Activated B cell treated with CpG ODN at 0.5 μM for 24 hours (primary cell): ENCODE measurements around the gene PICALM. TPM values are rescaled to one million over a fixed set of nuclear protein-coding genes. Genes with fewer than 3 reads are reported as not detected.

Experiments used
- ATAC-seq: fragments of 200-7000 bp; cut with Tn5 transposase; one replicate; pipeline ENCODE4 v1.10.0; 2021; ENCODE audit warnings: low read depth, mild to moderate bottlenecking, moderate library complexity
- CTCF ChIA-PET: fragments of 350-600 bp; sonication (Branson Sonifier 250); formaldehyde crosslinking; loops from one replicate; lab custom pipeline; 2021; ENCODE audit warnings: antibody characterized with exemption; lab: Charles Lee
- POLR2A ChIA-PET: fragments of 350-600 bp; sonication (Branson Sonifier 250); formaldehyde crosslinking; loops from one replicate; lab custom pipeline; 2021; ENCODE audit warnings: antibody characterized with exemption; lab: Charles Lee
- DNase-seq: peaks from one replicate; pipeline ENCODE4 v3.0.0; 2022
- H3K27ac Mint-ChIP-seq: one replicate; pipeline ENCODE4 v1.8.0; 2020; ENCODE audit warnings: mixed read lengths
- H3K27me3 Mint-ChIP-seq: one replicate; pipeline ENCODE4 v1.8.0; 2021; ENCODE audit warnings: mixed read lengths
- H3K36me3 Mint-ChIP-seq: one replicate; pipeline ENCODE4 v1.8.0; 2021; ENCODE audit warnings: low read depth, mixed read lengths
- H3K4me1 Mint-ChIP-seq: one replicate; pipeline ENCODE4 v1.8.0; 2021; ENCODE audit warnings: mixed read lengths
- H3K4me3 Mint-ChIP-seq: one replicate; pipeline ENCODE4 v1.8.0; 2020; ENCODE audit warnings: mild to moderate bottlenecking, mixed read lengths
- H3K9me3 Mint-ChIP-seq: one replicate; pipeline ENCODE4 v1.8.0; 2020; ENCODE audit warnings: mixed read lengths
- CTCF ChIP-seq: fragments of 200-600 bp; IDR thresholded peaks from one replicate; pipeline ENCODE4 v1.8.0; 2022; ENCODE audit warnings: antibody characterized with exemption, mild to moderate bottlenecking
- intact Hi-C: fragments of 100-400 bp; cut with micrococcal nuclease; formaldehyde crosslinking; loops from one replicate; pipeline ENCODE4 v1.15.1; 2024
- total RNA-seq: library from RNA; stranded (reverse); gene quantifications from 2 replicates; pipeline ENCODE4 v1.2.3, GENCODE V29; 2022

The PICALM gene
- total RNA-seq, 1 donor from 2014 or later = 139 TPM

GRCh38 chr11:86087256-86087655, 18.4 kb upstream of the PICALM start:
- Mint-ChIP-seq H3K27me3 (no peaks in the 10 kb centered on the region), H3K27ac (no peak overlapping the region), H3K9me3 (no peaks in the 10 kb centered on the region), H3K4me1 (no peaks in the 10 kb centered on the region), H3K4me3 (no peak overlapping the region), H3K36me3 (no peaks in the 10 kb centered on the region)
- CTCF ChIA-PET = no interaction called here
- ATAC-seq = no peak
- DNase-seq = no peak
- TF ChIP-seq CTCF = no peak
- POLR2A ChIA-PET = interaction anchor here (1.6 kb wide), 1 partner anchor 18 kb away, joined by 3 read pairs; no protein-coding TSS in a partner anchor
- intact Hi-C loops = no loop called here

- ChIA-PET POLR2A (no interaction called here), CTCF (no interaction called here)
- no peaks in the 10 kb centered on the region for H3K36me3 Mint-ChIP-seq
- DNase-seq (no peak), ATAC-seq (no peak)
- H3K9me3 Mint-ChIP-seq = no peaks in the 10 kb centered on the region
- no peak overlapping the region for H3K4me3 Mint-ChIP-seq
- TF ChIP-seq CTCF = no peak
- H3K27me3 Mint-ChIP-seq = no peaks in the 10 kb centered on the region
- no peak overlapping the region for H3K27ac Mint-ChIP-seq
- intact Hi-C loops = no loop called here
- H3K4me1 Mint-ChIP-seq = no peaks in the 10 kb centered on the region
Measured at GRCh38 chr11:86081455-86081854, 12.6 kb upstream of the PICALM start.

GRCh38 chr11:86079421-86079820, 10.5 kb upstream of the PICALM start:
- Mint-ChIP-seq H3K4me3 (no peak overlapping the region), H3K27me3 (no peaks in the 10 kb centered on the region), H3K36me3 (no peaks in the 10 kb centered on the region), H3K27ac (no peak overlapping the region), H3K4me1 (no peaks in the 10 kb centered on the region), H3K9me3 (no peaks in the 10 kb centered on the region)
- TF ChIP-seq CTCF = no peak
- intact Hi-C loops = no loop called here
- POLR2A ChIA-PET = interaction anchor here (0.6 kb wide), 2 partner anchors 33 to 207 kb away, joined by 3 to 8 read pairs; no protein-coding TSS in a partner anchor
- DNase-seq = no peak
- CTCF ChIA-PET = no interaction called here
- ATAC-seq = no peak

- H3K9me3 Mint-ChIP-seq = no peaks in the 10 kb centered on the region
- ChIA-PET POLR2A (interaction anchor here (1.1 kb wide), 1 partner anchor 410 kb away, joined by 3 read pairs; no protein-coding TSS in a partner anchor), CTCF (interaction anchor here (2.2 kb wide), 1 partner anchor 120 kb away, joined by 8 read pairs; no protein-coding TSS in a partner anchor)
- no peak for TF ChIP-seq CTCF
- no peaks in the 10 kb centered on the region for H3K36me3 Mint-ChIP-seq
- H3K4me1 Mint-ChIP-seq = peaks cover 14% of the 10 kb centered on the region
- ATAC-seq (no peak), DNase-seq (no peak)
- H3K4me3 Mint-ChIP-seq = no peak overlapping the region
- intact Hi-C loops = no loop called here
- no peaks in the 10 kb centered on the region for H3K27me3 Mint-ChIP-seq
- H3K27ac Mint-ChIP-seq = no peak overlapping the region
Measured at GRCh38 chr11:86073948-86074347, 5.1 kb upstream of the PICALM start.

DNA sequence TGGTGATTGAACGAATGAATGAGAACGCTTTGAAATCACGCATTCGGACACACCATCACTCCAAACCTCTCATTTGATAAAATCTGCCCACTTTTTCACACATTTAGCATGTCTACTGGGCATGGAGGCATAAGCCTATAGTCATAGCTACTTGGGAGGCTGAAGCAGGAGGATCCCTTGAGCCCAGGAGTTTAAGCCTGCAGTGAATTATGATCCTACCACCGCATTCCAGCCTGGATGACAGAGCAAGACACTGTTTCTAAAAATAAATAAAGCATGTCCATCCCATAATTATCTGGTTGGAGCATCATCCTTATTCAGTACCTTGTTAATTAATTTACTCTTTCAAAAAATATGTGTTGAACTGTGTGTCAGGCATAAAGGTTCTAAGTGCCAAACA, 3.3 kb upstream of the PICALM start:
- H3K4me1 Mint-ChIP-seq = peaks cover 21% of the 10 kb centered on the region
- H3K27me3 Mint-ChIP-seq = no peaks in the 10 kb centered on the region
- no peak overlapping the region for H3K27ac Mint-ChIP-seq
- peaks cover 14% of the 10 kb centered on the region for H3K36me3 Mint-ChIP-seq
- no peak for DNase-seq
- TF ChIP-seq CTCF = no peak
- intact Hi-C loops = no loop called here
- ChIA-PET CTCF (no interaction called here), POLR2A (no interaction called here)
- no peak overlapping the region for H3K4me3 Mint-ChIP-seq
- no peak for ATAC-seq
- no peaks in the 10 kb centered on the region for H3K9me3 Mint-ChIP-seq
